Thoracic aorta (tissue), 2 donors: ENCODE results near the gene FOXP1. TPM values are rescaled to one million over a fixed set of nuclear protein-coding genes. Genes with fewer than 3 reads are reported as not detected.

ENCODE experiments used
- ATAC-seq: fragments of 150-250 bp; one replicate; pipeline ENCODE4 v1.8.0; 2017; ENCODE audit warnings: low read depth; ENCODE audit not compliant: insufficient number of reproducible peaks, low FRiP score
- DNase-seq: peaks from one replicate; pipeline ENCODE4 v3.0.0-alpha.2; 2020; ENCODE audit warnings: low spot score
- H3K27ac ChIP-seq, 2 donors: fragments of 200-600 bp; sonication (generic); 1 replicate in 1 of 2; 2 replicates in 1 of 2; pipeline ENCODE4 v1.5.1; 2016; ENCODE audit warnings: mild to moderate bottlenecking in 2 of 2, moderate library complexity in 2 of 2
- H3K27me3 ChIP-seq: fragments of 200-600 bp; sonication (generic); replicated peaks from 2 replicates; pipeline ENCODE4 v1.6.0; 2016; ENCODE audit warnings: mild to moderate bottlenecking; ENCODE audit not compliant: insufficient read depth
- H3K36me3 ChIP-seq: fragments of 200-600 bp; sonication (generic); one replicate; pipeline ENCODE4 v1.5.1; 2016
- H3K4me1 ChIP-seq, 2 donors: fragments of 200-600 bp; sonication (generic); 1 replicate in 1 of 2; 2 replicates in 1 of 2; pipeline versions ENCODE4 v1.5.1 to v1.6.0; 2016; ENCODE audit warnings: low read depth in 2 of 2, mild to moderate bottlenecking in 1 of 2; ENCODE audit not compliant: control insufficient read depth in 1 of 2
- H3K4me3 ChIP-seq: fragments of 200-600 bp; sonication (generic); 2 replicates; pipeline ENCODE4 v1.5.1; 2016; ENCODE audit warnings: mild to moderate bottlenecking
- H3K9me3 ChIP-seq: fragments of 200-600 bp; sonication (generic); 2 replicates; pipeline ENCODE4 v1.5.1; 2016
- total RNA-seq, 2 donors: library from RNA; depleted of rRNA; stranded (reverse); fragments of >200 nt; gene quantifications; one replicate each; pipeline versions ENCODE4 v1.1.0 to v1.2.3, GENCODE V29; 2016
- TF ChIP-seq, protein P1 (sequence below): fragments of 200-600 bp; sonication (generic); IDR thresholded peaks from one replicate; pipeline ENCODE4 v1.5.1; 2019; ENCODE audit warnings: antibody characterized with exemption

FOXP1 gene
- total RNA-seq, 2 donors from 2014 or later = 176 to 255 TPM

DNA sequence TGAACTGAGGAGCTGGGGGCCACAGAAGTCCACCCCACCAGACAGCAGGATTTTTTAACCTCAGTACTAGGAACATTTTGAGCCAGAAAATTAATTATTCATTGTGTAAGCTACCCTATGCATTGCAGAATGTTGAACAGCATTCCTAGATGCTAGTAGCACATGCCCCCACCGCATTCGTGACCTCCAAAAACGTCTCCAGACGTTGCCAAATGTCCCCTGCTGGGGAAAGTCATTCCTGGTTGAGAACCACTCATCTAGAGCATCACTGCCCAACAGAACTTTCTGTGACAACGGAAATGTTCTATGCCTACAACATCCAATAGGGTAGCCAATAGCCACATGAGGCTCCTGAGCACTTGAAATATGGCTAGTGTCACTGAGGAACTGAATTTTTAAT, 333.5 kb downstream of the FOXP1 start:
- Histone ChIP-seq H3K4me1 (peaks cover 16 to 52% of the 10 kb centered on the region in 2 donors), H3K9me3 (no peaks in the 10 kb centered on the region), H3K36me3 (no peaks in the 10 kb centered on the region), H3K27ac (peak overlapping the region; percentile 3 to 46), H3K27me3 (no peaks in the 10 kb centered on the region), H3K4me3 (no peak overlapping the region)
- TF ChIP-seq, protein P1, sequence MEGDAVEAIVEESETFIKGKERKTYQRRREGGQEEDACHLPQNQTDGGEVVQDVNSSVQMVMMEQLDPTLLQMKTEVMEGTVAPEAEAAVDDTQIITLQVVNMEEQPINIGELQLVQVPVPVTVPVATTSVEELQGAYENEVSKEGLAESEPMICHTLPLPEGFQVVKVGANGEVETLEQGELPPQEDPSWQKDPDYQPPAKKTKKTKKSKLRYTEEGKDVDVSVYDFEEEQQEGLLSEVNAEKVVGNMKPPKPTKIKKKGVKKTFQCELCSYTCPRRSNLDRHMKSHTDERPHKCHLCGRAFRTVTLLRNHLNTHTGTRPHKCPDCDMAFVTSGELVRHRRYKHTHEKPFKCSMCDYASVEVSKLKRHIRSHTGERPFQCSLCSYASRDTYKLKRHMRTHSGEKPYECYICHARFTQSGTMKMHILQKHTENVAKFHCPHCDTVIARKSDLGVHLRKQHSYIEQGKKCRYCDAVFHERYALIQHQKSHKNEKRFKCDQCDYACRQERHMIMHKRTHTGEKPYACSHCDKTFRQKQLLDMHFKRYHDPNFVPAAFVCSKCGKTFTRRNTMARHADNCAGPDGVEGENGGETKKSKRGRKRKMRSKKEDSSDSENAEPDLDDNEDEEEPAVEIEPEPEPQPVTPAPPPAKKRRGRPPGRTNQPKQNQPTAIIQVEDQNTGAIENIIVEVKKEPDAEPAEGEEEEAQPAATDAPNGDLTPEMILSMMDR = no peak
- ATAC-seq (no peak), DNase-seq (no peak)

DNA sequence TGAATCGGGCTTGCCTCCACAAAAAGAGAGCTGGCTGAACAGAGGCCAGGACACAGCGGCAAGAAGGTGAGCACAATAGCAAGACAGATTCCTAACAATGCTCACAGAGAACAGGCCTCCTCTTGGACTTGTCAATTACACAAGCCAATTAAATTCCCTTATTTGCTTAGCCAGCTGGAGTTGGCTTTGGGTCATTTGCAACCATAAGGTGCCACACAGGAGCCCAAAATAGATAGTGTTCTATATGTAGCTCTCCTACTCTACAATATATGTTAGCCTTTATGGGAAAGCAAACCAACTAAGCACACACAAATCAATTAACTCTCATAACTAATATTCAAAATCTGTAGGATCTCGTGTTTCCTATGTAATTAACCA, 335.6 kb downstream of the FOXP1 start:
- H3K4me1 ChIP-seq = peaks cover 7 to 41% of the 10 kb centered on the region in 2 donors
- no peak for ATAC-seq
- H3K27me3 ChIP-seq = no peaks in the 10 kb centered on the region
- no peak overlapping the region for H3K4me3 ChIP-seq
- no peaks in the 10 kb centered on the region for H3K36me3 ChIP-seq
- TF ChIP-seq, protein P1 = no peak
- no peaks in the 10 kb centered on the region for H3K9me3 ChIP-seq
- DNase-seq = no peak
- H3K27ac ChIP-seq = peak overlapping the region; percentile 3 to 46

DNA sequence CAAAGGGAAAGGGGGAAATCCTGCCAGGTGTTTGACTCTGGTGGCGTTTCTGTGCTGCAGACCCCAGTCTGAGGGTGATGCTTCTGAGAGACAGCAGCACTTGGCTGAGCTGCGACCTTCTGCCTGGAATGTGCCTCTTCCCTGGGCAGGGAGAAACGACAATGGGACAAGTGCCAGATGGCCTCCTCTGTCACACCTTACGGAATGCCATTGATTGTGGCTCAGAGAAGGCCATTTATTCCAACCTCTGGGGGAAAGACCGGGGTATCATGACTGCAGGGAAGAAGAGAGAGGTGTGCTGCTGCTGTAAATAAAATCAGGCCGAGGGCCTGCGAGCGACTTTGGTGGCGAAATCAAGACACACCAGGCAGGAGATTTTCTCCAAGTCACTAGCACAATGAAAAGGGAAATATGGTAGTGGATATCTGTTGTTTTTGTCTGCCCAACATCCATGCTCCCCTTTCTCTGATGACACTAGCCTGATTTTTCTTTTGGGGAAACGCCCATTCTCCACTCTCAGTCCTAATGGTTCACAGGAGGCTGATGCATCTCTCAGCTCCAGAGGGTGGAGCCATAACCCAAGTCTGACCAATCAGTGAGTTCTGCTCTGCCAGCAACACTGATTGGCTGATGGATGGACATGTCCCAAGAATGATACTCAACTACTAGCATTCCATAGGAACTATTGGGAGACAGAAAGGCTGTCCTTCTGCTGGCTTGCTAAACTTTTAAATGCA, 336.1 kb downstream of the FOXP1 start:
- TF ChIP-seq, protein P1 = no peak
- no peak overlapping the region for H3K4me3 ChIP-seq
- peaks cover 7 to 41% of the 10 kb centered on the region in 2 donors for H3K4me1 ChIP-seq
- no peaks in the 10 kb centered on the region for H3K36me3 ChIP-seq
- H3K9me3 ChIP-seq = no peaks in the 10 kb centered on the region
- no peaks in the 10 kb centered on the region for H3K27me3 ChIP-seq
- peak overlapping the region; percentile 81 to 91 for H3K27ac ChIP-seq
- DNase-seq = no peak
- no peak for ATAC-seq

DNA sequence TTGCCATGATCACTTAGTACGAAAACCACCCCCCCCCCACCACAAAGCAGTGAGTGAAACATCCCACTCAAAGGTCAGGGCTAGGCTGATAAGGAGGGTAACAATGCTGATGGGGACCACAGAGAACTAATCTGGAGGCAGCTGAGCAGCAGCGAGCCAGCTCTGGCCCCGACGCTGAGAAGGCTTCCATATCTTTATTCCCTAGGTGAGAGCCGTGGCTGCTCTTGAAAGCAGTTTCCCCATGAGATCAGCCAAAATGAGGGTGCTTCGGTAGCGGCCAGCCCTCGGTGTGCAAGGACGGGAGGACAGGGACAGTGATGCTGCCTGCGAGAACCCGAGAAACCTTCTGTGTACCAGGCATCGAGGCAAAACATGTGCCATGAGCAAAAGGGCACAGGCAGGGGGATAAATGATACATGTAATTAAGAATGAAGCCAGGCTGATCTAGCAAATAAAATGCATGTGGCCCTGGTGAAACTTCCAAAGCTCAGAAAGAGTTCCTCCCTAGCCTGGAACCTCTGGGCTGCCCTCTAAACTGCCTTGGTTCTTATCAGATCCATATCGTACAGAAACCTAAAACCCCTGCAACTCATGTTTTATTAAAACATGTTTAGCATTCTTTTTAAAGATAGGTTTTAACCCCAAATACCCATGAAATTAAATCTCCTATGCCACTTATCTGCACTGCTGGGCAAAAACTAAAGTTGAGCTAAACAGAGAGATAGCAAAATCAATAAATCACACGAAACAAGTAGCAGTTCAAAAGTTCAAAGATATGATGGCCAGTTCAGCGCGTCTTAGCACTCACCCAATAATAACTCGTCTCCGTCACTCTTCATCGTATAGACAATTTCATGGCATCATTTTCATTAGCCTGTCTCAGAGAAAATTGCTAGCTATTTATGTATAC, 337.3 kb downstream of the FOXP1 start:
- no peaks in the 10 kb centered on the region for H3K36me3 ChIP-seq
- H3K4me3 ChIP-seq = peak overlapping the region; percentile 75
- H3K27me3 ChIP-seq = no peaks in the 10 kb centered on the region
- H3K27ac ChIP-seq = peak overlapping the region; percentile 81 to 91
- DNase-seq = no peak
- H3K9me3 ChIP-seq = no peaks in the 10 kb centered on the region
- H3K4me1 ChIP-seq = peaks cover 10 to 46% of the 10 kb centered on the region in 2 donors
- TF ChIP-seq, protein P1 = no peak
- ATAC-seq = no peak

DNA sequence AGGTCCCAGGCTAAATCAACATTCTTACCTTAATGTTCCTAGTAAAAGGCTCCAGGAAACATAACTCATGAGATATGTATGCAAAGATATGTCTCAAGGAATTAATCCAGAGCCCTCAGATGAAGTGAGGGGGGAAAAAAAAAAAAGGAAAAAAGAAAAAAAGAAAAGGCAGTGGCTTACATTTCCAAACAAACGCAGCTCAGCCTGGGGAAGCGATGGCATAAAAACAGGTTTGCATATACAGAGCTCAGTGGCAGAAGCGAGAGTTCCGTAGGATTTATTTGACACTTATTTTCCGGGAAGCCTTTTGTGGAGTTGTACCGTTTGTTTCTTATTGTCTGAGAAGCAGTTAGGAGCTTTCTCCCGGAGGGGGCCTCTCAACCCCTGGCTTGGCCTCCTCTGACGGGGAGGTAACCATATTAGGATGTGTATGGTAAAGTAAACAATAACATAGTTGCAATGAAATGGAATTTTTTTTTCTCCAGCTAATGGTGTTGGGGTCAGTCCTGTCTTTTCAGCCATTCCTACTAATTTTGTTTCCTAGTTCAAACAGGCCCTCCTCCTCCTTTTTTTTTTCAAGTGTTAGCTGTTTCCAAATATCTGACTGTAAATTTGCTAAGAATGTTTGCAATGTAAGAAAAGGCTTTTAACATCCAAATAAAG, 338.6 kb downstream of the FOXP1 start:
- peaks cover 13 to 58% of the 10 kb centered on the region in 2 donors for H3K4me1 ChIP-seq
- H3K27ac ChIP-seq = peak overlapping the region; percentile 81 to 91
- H3K36me3 ChIP-seq = no peaks in the 10 kb centered on the region
- no peaks in the 10 kb centered on the region for H3K9me3 ChIP-seq
- DNase-seq (no peak), ATAC-seq (peak; percentile 34)
- H3K4me3 ChIP-seq = peak overlapping the region; percentile 75
- TF ChIP-seq, protein P1 = no peak
- H3K27me3 ChIP-seq = no peaks in the 10 kb centered on the region
